Keratinocyte (primary cell): ENCODE results near the gene ZNF516.

ENCODE experiments used
- EZH2 ChIP-seq: IDR thresholded peaks from one replicate; pipeline ENCODE4 v1.6.1; 2012; ENCODE audit warnings: inconsistent platforms, mild to moderate bottlenecking, low read length, moderate library complexity
- TF ChIP-seq, protein P1 (sequence below), 3 experiments: IDR thresholded peaks in 1 of 3; conservative IDR thresholded peaks in 1 of 3; optimal IDR thresholded peaks in 1 of 3; 2 replicates in 2 of 3; 3 replicates in 1 of 3; pipeline versions ENCODE3 to v1.5.1; 2011; ENCODE audit warnings: low read length in 3 of 3, mild to moderate bottlenecking in 3 of 3, moderate library complexity in 2 of 3, control low read depth in 1 of 3, inconsistent platforms in 1 of 3; ENCODE audit not compliant: insufficient read depth in 2 of 3; ENCODE audit errors: extremely low read depth in 1 of 3

DNA sequence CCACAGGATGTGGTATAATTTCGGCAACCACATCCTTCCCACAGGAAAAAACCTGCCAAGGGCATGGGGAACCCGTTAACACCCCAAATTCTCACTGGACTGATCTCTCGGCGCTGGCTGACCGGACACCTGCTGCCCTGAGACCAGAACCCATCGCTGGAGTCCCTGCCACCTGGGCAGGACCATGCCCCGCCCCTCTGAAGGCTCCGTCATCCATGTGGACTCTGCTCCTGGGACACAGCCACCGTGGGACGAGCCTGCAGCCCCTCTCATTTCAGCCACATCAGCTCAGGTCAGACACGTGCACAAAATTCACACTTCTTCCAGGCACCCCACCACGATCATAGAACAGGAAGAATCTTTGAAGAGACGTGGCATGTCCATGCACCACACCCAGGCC, 108.2 kb downstream of the ZNF516 start:
- TF ChIP-seq, protein P1, sequence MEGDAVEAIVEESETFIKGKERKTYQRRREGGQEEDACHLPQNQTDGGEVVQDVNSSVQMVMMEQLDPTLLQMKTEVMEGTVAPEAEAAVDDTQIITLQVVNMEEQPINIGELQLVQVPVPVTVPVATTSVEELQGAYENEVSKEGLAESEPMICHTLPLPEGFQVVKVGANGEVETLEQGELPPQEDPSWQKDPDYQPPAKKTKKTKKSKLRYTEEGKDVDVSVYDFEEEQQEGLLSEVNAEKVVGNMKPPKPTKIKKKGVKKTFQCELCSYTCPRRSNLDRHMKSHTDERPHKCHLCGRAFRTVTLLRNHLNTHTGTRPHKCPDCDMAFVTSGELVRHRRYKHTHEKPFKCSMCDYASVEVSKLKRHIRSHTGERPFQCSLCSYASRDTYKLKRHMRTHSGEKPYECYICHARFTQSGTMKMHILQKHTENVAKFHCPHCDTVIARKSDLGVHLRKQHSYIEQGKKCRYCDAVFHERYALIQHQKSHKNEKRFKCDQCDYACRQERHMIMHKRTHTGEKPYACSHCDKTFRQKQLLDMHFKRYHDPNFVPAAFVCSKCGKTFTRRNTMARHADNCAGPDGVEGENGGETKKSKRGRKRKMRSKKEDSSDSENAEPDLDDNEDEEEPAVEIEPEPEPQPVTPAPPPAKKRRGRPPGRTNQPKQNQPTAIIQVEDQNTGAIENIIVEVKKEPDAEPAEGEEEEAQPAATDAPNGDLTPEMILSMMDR (optimal IDR thresholded peaks at IDR 0.05 in 1 of 3, IDR thresholded peaks at IDR 0.05 in 1 of 3, conservative IDR thresholded peaks at IDR 0.05 in 1 of 3; ENCODE audit: extremely low read depth in 1 of 3, insufficient read depth in 2 of 3, low read length in 3 of 3), result no peak
- TF ChIP-seq EZH2, result no peak
